GM12878 (cell line): Measurements from ENCODE around the gene MLKL.
A peak's percentile ranks its signal among the peaks of the same experiment; 100 is the strongest.

Experiments used
- CTCF ChIP-seq, 3 experiments: IDR thresholded peaks in 2 of 3; conservative IDR thresholded peaks in 1 of 3; 2 replicates each; pipeline ENCODE4 v1.5.1; 2011; ENCODE audit warnings: low read depth in 3 of 3, low read length in 3 of 3, mild to moderate bottlenecking in 3 of 3, control low read depth in 2 of 3, moderate library complexity in 2 of 3, inconsistent platforms in 1 of 3, mixed read lengths in 1 of 3; ENCODE audit not compliant: control insufficient read depth in 2 of 3, insufficient read depth in 1 of 3; ENCODE audit errors: extremely low read depth in 1 of 3
- POLR2A ChIP-seq: IDR thresholded peaks from 2 replicates; pipeline ENCODE4 v1.6.1; 2011; ENCODE audit warnings: low read depth, mild to moderate bottlenecking, low read length
- STAT3 ChIP-seq: IDR thresholded peaks from 2 replicates; pipeline ENCODE4 v1.6.1; 2011; ENCODE audit warnings: low read depth, low read length, improper control_type of control experiment
- TAF1 ChIP-seq: IDR thresholded peaks from 2 replicates; pipeline ENCODE4 v1.6.1; 2011; ENCODE audit warnings: mild to moderate bottlenecking, low read depth, low read length, borderline replicate concordance

GRCh38 chr16:74666425-74667254, 34.0 kb downstream of the MLKL start, which contains the start of gene RFWD3:
- TF ChIP-seq TAF1 (peak; percentile 97), STAT3 (no peak), POLR2A (peak; percentile 99), CTCF (IDR thresholded peaks at IDR 0.05 in 2 of 3, conservative IDR thresholded peaks at IDR 0.05 in 1 of 3; ENCODE audit: control insufficient read depth in 2 of 3, extremely low read depth in 1 of 3, insufficient read depth in 1 of 3, low read depth in 3 of 3, low read length in 3 of 3) (no peak)
